GM18951 (cell line): ENCODE measurements around the gene GHSR.
"Not testable (repeated sequence)": the region's sequence is repeated elsewhere in the genome, so short reads cannot be mapped to it uniquely, and the experiment has no call there.

Experiments used
- POLR2A ChIP-seq: IDR thresholded peaks from 4 replicates; pipeline ENCODE4 v1.6.1; 2011; ENCODE audit warnings: mild to moderate bottlenecking; ENCODE audit not compliant: insufficient read length, insufficient read depth; ENCODE audit errors: extremely low read depth
- in situ Hi-C: fragments of 300-500 bp; cut with MboI; formaldehyde crosslinking; loops from one replicate; pipeline ENCODE4 v1.12.0; 2022; ENCODE audit warnings: low sequenced_read_pairs, mixed read lengths, inconsistent platforms; ENCODE audit not compliant: unreplicated experiment

GHSR gene

GRCh38 chr3:172447611-172448579, at the start of gene GHSR:
Gene GHSR (minus strand): TSS chr3:172448456. CDS start chr3:172448413, 43 bp downstream.
- TF ChIP-seq POLR2A: no peak
- in situ Hi-C loops: no loop called here

- in situ Hi-C loops: not testable (repeated sequence)
These were observed 42.0 kb upstream of the GHSR start for GRCh38 chr3:172490198-172490669.

GRCh38 chr3:172478116-172478515, 29.9 kb upstream of the GHSR start:
- TF ChIP-seq POLR2A: no peak
- in situ Hi-C loops: no loop called here

- in situ Hi-C loops: no loop called here
- TF ChIP-seq POLR2A: no peak
These were observed 28.1 kb upstream of the GHSR start for GRCh38 chr3:172476347-172476746.

- TF ChIP-seq POLR2A: no peak
- in situ Hi-C loops: no loop called here
These were observed 27.4 kb upstream of the GHSR start for GRCh38 chr3:172475703-172476102.

GRCh38 chr3:172471903-172472302, 23.6 kb upstream of the GHSR start:
- in situ Hi-C loops: no loop called here
- TF ChIP-seq POLR2A: no peak

GRCh38 chr3:172470588-172470987, 22.3 kb upstream of the GHSR start:
- TF ChIP-seq POLR2A: no peak
- in situ Hi-C loops: no loop called here

GRCh38 chr3:172467170-172467824, 19.0 kb upstream of the GHSR start:
- in situ Hi-C loops: no loop called here
- TF ChIP-seq POLR2A: no peak

GRCh38 chr3:172466553-172467130, 18.4 kb upstream of the GHSR start:
- in situ Hi-C loops: no loop called here
- no peak for TF ChIP-seq POLR2A

- TF ChIP-seq POLR2A: no peak
- in situ Hi-C loops: no loop called here
These were observed 17.0 kb upstream of the GHSR start for GRCh38 chr3:172465281-172465680.

GRCh38 chr3:172464306-172464705, 16.1 kb upstream of the GHSR start:
- in situ Hi-C loops: no loop called here
- TF ChIP-seq POLR2A: no peak

- no peak for TF ChIP-seq POLR2A
- in situ Hi-C loops: no loop called here
These were observed 13.4 kb upstream of the GHSR start for GRCh38 chr3:172461530-172462138.

GRCh38 chr3:172456404-172456803, 8.1 kb upstream of the GHSR start:
- in situ Hi-C loops: no loop called here
- TF ChIP-seq POLR2A: no peak
